Neural cell (in vitro differentiated cells): ENCODE results near the gene MAML3.

Source experiments
- EP300 ChIP-seq: fragments of 450-650 bp; conservative IDR thresholded peaks from 2 replicates; pipeline ENCODE4 v1.6.1; 2014; ENCODE audit warnings: antibody characterized with exemption, mild to moderate bottlenecking, moderate library complexity; ENCODE audit not compliant: poor library complexity, severe bottlenecking
- EZH2 ChIP-seq: fragments of 200-600, 300-800 bp; shearing (Covaris generic), sonication (generic); IDR thresholded peaks from 2 replicates; pipeline ENCODE4 v1.6.1; 2014; ENCODE audit warnings: antibody characterized with exemption, low read length, borderline replicate concordance, mild to moderate bottlenecking; ENCODE audit not compliant: insufficient read depth, poor library complexity, severe bottlenecking
- MXI1 ChIP-seq: fragments of 450-650 bp; conservative IDR thresholded peaks from 2 replicates; pipeline ENCODE4 v1.6.1; 2014; ENCODE audit warnings: antibody characterized with exemption, mild to moderate bottlenecking; ENCODE audit not compliant: poor library complexity, severe bottlenecking
- POLR2AphosphoS5 ChIP-seq: IDR thresholded peaks from 2 replicates; pipeline ENCODE4 v1.6.1; 2012
- RAD21 ChIP-seq: fragments of 450-650 bp; conservative IDR thresholded peaks from 2 replicates; pipeline ENCODE4 v1.6.1; 2014; ENCODE audit warnings: antibody characterized with exemption, mild to moderate bottlenecking, moderate library complexity
- SMC3 ChIP-seq: fragments of 450-650 bp; conservative IDR thresholded peaks from 2 replicates; pipeline ENCODE4 v1.6.1; 2014; ENCODE audit warnings: antibody characterized with exemption, mild to moderate bottlenecking, moderate library complexity; ENCODE audit not compliant: poor library complexity
- TF ChIP-seq, protein P1 (sequence below): fragments of 450-650 bp; IDR thresholded peaks from 2 replicates; pipeline ENCODE4 v1.5.1; 2014; ENCODE audit warnings: antibody characterized with exemption, mild to moderate bottlenecking, moderate library complexity; ENCODE audit not compliant: poor library complexity, severe bottlenecking
- TF ChIP-seq, protein P2 (sequence below): IDR thresholded peaks from 2 replicates; pipeline ENCODE4 v1.6.1; 2012; ENCODE audit warnings: borderline replicate concordance

DNA sequence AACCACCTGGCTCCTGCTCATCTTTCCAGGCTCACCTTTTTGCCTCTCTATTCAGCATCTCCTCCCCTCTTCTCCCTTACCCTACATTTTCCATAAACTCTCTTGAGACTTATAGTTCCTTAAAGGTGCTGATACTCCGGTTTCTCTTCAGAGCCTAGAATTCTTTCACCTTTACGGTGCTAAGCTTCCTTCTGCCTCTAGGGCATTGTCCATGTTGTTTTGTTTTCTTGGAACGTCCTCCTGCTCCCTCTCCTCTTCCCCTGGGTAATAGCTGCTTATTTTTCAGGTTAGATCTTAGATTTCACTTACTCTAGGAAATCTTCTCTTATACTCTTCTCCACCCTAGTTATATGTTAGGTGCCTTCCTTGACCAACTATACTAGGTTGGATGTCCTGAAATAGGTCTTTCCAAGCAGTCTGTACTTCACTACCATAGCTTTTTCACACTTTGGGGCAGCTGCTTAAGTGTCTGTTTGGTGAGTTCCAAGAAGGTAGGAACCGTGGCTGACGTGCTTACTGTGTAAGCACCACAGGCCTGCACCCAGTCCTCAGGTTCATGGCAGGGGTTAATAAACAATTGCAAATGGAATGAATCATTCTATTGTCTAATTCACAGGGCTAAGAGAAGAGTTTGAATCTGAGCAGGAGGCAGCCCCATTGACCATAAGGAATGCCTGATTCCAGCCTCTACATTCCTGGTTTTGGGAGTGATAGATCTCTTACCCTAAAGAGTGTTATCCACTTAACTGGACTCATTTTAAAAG is 260.8 kb downstream of the MAML3 start:
- TF ChIP-seq EZH2 (no peak), SMC3 (no peak), EP300 (no peak), POLR2AphosphoS5 (no peak), MXI1 (no peak), RAD21 (no peak)
- TF ChIP-seq, protein P1, sequence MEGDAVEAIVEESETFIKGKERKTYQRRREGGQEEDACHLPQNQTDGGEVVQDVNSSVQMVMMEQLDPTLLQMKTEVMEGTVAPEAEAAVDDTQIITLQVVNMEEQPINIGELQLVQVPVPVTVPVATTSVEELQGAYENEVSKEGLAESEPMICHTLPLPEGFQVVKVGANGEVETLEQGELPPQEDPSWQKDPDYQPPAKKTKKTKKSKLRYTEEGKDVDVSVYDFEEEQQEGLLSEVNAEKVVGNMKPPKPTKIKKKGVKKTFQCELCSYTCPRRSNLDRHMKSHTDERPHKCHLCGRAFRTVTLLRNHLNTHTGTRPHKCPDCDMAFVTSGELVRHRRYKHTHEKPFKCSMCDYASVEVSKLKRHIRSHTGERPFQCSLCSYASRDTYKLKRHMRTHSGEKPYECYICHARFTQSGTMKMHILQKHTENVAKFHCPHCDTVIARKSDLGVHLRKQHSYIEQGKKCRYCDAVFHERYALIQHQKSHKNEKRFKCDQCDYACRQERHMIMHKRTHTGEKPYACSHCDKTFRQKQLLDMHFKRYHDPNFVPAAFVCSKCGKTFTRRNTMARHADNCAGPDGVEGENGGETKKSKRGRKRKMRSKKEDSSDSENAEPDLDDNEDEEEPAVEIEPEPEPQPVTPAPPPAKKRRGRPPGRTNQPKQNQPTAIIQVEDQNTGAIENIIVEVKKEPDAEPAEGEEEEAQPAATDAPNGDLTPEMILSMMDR, result no peak
- TF ChIP-seq, protein P2, sequence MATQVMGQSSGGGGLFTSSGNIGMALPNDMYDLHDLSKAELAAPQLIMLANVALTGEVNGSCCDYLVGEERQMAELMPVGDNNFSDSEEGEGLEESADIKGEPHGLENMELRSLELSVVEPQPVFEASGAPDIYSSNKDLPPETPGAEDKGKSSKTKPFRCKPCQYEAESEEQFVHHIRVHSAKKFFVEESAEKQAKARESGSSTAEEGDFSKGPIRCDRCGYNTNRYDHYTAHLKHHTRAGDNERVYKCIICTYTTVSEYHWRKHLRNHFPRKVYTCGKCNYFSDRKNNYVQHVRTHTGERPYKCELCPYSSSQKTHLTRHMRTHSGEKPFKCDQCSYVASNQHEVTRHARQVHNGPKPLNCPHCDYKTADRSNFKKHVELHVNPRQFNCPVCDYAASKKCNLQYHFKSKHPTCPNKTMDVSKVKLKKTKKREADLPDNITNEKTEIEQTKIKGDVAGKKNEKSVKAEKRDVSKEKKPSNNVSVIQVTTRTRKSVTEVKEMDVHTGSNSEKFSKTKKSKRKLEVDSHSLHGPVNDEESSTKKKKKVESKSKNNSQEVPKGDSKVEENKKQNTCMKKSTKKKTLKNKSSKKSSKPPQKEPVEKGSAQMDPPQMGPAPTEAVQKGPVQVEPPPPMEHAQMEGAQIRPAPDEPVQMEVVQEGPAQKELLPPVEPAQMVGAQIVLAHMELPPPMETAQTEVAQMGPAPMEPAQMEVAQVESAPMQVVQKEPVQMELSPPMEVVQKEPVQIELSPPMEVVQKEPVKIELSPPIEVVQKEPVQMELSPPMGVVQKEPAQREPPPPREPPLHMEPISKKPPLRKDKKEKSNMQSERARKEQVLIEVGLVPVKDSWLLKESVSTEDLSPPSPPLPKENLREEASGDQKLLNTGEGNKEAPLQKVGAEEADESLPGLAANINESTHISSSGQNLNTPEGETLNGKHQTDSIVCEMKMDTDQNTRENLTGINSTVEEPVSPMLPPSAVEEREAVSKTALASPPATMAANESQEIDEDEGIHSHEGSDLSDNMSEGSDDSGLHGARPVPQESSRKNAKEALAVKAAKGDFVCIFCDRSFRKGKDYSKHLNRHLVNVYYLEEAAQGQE, result no peak
